ENCODE measurements around the gene KRTAP10-11.
"Not testable (repeated sequence)": the region's sequence is repeated elsewhere in the genome, so short reads cannot be mapped to it uniquely, and the experiment has no call there.

Gene KRTAP10-11

GRCh38 chr21:44615466-44615865, 30.7 kb upstream of the KRTAP10-11 start:
- no peak for DNase-seq

GRCh38 chr21:44615911-44616590, 30.2 kb upstream of the KRTAP10-11 start:
- no peak for DNase-seq

- no peak for DNase-seq
Observed at GRCh38 chr21:44616591-44616926, 29.7 kb upstream of the KRTAP10-11 start.

- DNase-seq: no peak
Observed at GRCh38 chr21:44617071-44617501, 29.1 kb upstream of the KRTAP10-11 start.

GRCh38 chr21:44618504-44618903, 27.7 kb upstream of the KRTAP10-11 start:
- DNase-seq: peak in 2 of 3 donors; percentile 24 to 49

DNA sequence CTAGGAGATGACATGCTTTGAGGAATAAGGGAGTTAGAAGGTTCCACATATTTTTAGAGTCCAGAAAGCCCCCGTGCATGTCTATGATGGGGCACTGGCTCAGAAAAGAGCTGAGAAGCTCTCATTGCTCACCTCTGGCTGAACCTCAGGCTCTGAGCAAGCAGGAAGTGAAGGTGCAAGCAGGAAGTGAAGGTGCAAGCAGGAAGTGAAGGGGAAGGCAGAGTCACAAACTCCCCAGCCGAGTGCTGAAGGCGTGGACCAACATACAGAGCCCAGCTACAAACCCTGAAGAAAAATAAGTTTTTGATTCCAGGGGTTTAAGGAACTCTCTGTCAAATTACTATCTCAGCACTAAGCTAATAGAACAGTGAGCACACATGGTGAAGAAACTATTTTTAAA, 27.3 kb upstream of the KRTAP10-11 start:
- DNase-seq: no peak

GRCh38 chr21:44619886-44620285, 26.3 kb upstream of the KRTAP10-11 start:
- no peak for DNase-seq

- no peak for DNase-seq
Observed at GRCh38 chr21:44623575-44623974, 22.6 kb upstream of the KRTAP10-11 start.

DNA sequence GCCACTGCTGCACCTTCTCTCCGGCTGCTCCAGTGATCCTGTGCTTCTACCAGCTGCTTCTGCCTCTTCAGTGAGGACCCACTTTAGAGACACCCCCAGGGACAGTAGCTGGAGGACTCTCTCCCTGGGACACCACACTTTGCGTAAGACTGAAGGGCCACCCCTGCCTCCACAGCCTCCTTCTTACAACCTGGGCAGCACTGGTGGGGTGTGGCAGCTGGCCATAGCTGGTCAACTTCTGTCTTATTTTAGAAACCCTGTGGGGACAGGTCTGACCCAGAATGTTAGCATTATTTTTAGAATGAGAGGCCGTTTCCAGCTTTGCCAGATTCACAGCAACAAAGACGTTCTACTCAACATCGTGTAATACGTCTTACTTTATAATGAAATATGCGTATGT, 20.5 kb upstream of the KRTAP10-11 start:
- no peak for DNase-seq

GRCh38 chr21:44626262-44626661, 20.0 kb upstream of the KRTAP10-11 start:
- no peak for DNase-seq

DNA sequence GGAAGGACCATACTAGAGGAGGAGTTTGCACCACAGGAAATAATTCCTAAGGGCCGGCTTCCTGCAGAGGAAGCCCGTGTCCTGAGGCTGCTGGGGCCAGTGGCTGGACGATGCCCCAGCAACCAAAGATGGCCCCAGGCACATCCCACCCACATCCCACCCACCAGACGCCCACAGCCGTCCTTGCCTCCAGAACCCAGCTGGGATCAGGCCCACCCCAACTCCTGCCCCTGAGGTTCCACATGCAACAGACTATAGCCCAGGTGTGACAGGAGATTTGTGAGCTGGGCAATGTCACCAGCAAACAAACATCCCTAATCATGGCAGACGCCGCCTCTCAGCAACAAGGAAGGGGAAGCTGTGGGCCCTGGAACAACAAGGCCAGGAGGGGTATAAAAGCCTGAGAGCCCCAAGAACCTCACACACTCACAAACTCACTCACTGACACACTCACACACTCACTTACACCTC, 19.5 kb upstream of the KRTAP10-11 start, which contains the start of gene KRTAP10-9:
Gene KRTAP10-9, plus strand, starts transcription at position 421 of the 471 bp plus-strand sequence. CDS start 79 bp downstream, outside the sequence.
- no peak for DNase-seq

DNA sequence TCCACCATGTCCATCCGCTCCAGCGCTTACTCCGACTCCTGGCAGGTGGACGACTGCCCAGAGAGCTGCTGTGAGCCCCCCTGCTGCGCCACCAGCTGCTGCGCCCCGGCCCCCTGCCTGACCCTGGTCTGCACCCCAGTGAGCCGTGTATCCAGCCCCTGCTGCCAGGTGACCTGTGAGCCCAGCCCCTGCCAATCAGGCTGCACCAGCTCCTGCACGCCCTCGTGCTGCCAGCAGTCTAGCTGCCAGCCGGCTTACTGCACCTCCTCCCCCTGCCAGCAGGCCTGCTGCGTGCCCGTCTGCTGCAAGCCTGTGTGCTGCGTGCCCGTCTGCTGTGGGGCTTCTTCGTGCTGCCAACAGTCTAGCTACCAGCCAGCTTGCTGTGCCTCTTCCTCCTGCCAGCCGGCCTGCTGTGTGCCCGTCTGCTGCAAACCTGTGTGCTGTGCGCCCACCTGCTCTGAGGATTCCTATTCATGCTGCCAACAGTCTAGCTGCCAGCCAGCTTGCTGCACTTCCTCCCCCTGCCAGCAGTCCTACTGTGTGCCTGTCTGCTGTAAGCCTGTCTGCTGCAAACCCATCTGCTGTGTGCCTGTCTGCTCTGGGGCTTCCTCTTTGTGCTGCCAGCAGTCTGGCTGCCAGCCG, 18.9 kb upstream of the KRTAP10-11 start:
- not testable (repeated sequence) for DNase-seq

GRCh38 chr21:44627831-44628233, 18.4 kb upstream of the KRTAP10-11 start:
- DNase-seq: not testable (repeated sequence)

DNA sequence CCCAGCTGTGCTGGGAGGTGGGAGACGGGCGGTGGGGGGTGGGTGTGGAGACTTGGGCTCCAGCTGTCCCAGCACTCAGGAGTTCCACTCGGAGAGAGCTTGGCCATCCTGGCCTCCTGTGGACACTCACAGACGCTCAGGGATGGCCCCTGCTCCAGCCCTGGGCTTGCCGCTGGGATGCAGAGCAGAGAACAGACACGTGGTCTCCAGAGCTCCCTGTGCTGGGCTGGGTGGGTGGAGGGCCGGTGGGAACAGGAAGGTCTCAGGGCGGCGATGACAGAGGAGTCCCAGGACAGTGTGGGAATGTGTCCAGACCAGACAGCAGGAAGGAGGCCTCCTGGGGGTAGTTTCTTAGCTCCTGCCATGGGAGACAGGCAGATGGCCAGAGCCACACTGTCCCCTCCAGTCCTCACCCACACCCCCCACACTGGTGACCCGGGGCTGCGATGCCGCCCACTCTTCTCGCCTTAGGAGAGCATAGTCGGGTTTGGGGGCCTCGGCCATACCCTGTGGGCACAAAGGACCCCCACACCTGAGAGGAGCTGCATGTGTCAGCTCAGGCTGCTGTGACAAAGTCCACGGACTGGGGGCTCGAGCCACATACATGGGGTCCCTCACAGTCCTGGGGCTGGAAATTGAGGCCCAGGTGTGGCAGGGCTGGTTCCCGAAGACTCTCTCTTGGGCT, 17.4 kb upstream of the KRTAP10-11 start:
- no peak for DNase-seq

DNA sequence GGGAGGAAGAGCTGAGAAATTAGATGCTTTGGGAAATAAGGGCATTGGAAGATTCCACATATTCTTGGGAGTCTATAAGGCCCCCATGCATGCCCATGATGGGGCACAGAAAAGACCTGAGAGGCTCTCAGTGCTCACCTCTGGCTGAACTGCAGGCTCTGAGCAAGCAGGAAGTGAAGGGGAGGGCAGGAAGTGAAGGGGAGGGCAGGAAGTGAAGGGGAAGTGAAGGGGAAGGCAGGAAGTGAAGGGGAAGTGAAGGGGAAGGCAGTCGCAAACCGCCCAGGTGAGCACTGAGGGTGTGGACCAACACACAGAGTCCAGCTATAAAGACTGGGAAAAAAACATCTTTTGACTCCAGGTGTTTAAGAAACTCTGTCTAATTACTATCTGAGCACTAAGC, 15.8 kb upstream of the KRTAP10-11 start:
- no peak for DNase-seq

DNA sequence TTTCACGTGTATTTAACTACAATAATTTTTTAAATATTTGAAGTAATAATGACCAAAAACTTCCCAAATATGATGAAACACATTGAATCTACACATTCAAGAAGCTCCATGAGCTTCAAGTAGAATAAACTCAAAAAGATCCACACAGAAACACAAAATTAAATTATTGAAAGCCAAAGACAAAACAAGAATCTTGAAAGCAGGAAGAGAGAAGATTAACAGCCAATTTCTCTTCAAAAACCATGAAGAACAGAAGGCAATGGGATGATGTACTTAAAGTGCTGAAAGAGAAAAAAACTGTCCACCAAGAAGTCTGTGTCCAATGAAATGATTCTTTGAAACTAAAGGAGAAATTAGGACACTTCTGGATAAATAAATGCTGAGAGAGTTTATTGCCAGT, 14.1 kb upstream of the KRTAP10-11 start:
- no peak for DNase-seq

DNA sequence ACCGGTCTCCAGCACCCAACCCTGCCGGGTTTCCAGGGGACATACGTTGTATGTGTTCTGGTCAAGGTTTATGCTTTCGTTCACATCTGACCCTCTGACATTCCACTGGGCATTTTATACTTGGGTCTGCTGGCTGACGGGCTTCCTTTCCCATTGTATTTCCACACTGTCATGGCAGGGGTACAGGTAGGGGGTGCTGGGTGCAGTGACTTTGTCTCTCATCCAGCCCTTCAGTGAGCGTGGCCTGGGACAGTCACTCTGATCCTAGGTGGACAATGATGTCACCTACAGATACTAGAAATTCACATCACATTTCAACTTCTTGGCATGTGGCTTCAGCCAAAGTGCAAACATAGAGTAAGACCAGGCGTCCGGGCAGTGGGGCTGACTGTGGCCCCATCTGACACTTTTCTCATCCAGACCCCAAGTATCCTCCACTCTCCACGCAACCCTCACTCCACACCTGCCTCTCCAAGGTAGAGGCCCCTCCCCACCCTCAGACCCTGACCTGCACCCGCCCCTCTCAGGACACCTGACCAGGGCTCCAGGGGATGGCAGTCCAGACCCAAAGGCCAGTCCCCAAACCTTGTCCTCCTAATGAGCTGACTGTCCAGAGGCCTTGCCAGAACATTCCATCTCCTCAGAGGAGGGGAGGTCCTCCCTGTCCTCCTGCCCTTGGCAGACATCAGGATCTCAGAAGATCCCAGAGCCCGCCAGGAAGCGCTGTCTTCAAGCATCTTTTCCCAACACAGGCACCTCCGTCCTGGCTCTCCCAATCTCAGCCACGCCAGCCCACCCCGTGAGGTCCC, 9.8 kb upstream of the KRTAP10-11 start:
- no peak for DNase-seq

DNA sequence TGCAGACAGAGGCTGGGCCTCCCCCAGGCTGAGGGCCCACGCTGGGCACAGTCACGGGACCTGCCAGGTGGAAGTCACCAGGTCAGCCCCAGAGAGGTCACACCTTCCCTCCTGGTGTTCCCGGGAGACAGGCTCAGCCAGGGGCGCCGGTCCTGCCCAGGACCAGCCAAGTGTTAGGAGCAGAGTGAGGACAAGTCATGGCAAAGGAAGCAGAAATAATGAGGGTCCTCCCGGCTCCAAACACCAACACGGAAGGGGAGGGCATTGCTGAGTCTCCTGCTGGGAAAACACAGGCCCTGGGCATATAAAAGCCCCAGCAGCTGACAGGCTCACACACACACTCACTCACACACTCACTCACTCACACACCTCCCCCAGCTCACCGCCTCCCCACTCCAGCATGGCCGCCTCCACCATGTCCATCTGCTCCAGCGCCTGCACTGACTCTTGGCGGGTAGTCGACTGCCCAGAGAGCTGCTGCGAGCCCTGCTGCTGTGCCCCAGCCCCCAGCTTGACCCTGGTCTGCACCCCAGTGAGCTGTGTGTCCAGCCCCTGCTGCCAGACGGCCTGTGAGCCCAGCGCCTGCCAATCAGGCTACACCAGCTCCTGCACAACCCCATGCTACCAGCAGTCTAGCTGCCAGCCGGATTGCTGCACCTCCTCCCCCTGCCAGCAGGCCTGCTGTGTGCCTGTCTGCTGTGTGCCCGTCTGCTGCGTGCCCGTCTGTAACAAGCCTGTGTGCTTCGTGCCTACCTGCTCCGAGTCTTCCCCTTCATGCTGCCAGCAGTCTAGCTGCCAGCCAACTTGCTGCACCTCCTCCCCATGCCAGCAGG, 9.0 kb upstream of the KRTAP10-11 start, which contains the start of gene KRTAP10-10:
Gene KRTAP10-10, plus strand, starts transcription at position 339 of the 833 bp plus-strand sequence. Its CDS starts 62 bp downstream, at position 401.
- DNase-seq: no peak

DNA sequence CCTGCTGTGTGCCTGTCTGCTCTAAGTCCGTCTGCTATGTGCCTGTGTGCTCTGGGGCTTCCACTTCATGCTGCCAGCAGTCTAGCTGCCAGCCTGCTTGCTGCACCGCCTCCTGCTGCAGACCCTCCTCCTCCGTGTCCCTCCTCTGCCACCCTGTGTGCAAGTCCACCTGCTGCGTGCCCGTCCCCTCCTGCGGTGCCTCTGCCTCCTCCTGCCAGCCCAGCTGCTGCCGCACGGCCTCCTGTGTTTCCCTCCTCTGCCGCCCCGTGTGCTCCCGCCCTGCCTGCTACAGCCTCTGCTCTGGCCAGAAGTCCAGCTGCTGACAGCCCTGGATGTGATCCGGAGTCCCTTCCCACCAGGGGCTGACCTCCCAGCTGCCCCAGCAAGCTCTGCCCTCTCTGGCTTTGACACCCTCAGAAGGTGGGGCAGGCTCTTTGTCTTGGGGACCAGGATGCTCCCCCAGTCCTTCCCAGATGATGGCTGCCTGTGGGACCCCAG, 8.3 kb upstream of the KRTAP10-11 start:
- not testable (repeated sequence) for DNase-seq

- DNase-seq: not testable (repeated sequence)
Observed at GRCh38 chr21:44638506-44639330, 7.5 kb upstream of the KRTAP10-11 start.

- DNase-seq: no peak
Observed at GRCh38 chr21:44639331-44639655, 6.9 kb upstream of the KRTAP10-11 start.

Data from suppressor macrophage treated with lipopolysaccharide for 1 hour (primary cell).